Karpas-422 (cell line): ENCODE measurements around the gene RPS21. TPM values are rescaled to one million over a fixed set of nuclear protein-coding genes. Genes with fewer than 3 reads are reported as not detected.

Experiments
- DNase-seq: peaks from one replicate; pipeline ENCODE4 v3.0.0-alpha.2; 2015
- H2AFZ ChIP-seq: fragments of 200-600 bp; sonication (generic); 2 replicates; pipeline ENCODE4 v1.6.1; 2014; ENCODE audit warnings: antibody characterized with exemption, low read length, mixed read lengths
- H3K27ac ChIP-seq: fragments of 200-600 bp; sonication (generic); 2 replicates; pipeline ENCODE4 v1.5.1; 2014; ENCODE audit warnings: mild to moderate bottlenecking, low read length, moderate library complexity
- H3K27me3 ChIP-seq: fragments of 200-600 bp; sonication (generic); 2 replicates; pipeline ENCODE4 v1.6.1; 2014; ENCODE audit warnings: low read length, mixed read lengths
- H3K36me3 ChIP-seq: fragments of 200-600 bp; sonication (generic); 2 replicates; pipeline ENCODE4 v1.6.1; 2014; ENCODE audit warnings: low read length, mixed read lengths; ENCODE audit not compliant: insufficient read depth
- H3K4me1 ChIP-seq: fragments of 200-600 bp; sonication (generic); 2 replicates; pipeline ENCODE4 v1.6.1; 2014; ENCODE audit warnings: mild to moderate bottlenecking, low read length, mixed read lengths
- H3K4me2 ChIP-seq: fragments of 200-600 bp; sonication (generic); 2 replicates; pipeline ENCODE4 v1.6.1; 2014; ENCODE audit warnings: low read length, low read depth, mild to moderate bottlenecking; ENCODE audit not compliant: poor library complexity, severe bottlenecking
- H3K4me3 ChIP-seq: fragments of 200-600 bp; sonication (generic); 2 replicates; pipeline ENCODE4 v1.5.1; 2014; ENCODE audit warnings: mild to moderate bottlenecking, antibody characterized with exemption, low read length, mixed read lengths
- H3K79me2 ChIP-seq: fragments of 200-600 bp; sonication (generic); 2 replicates; pipeline ENCODE4 v1.6.1; 2014; ENCODE audit warnings: mild to moderate bottlenecking, low read length, mixed read lengths
- H3K9ac ChIP-seq: fragments of 200-600 bp; sonication (generic); 2 replicates; pipeline ENCODE4 v1.6.0; 2014; ENCODE audit warnings: low read length
- H3K9me2 ChIP-seq: fragments of 200-600 bp; sonication (generic), shearing (Covaris generic); replicated peaks from 2 replicates; pipeline ENCODE4 v1.6.0; 2014; ENCODE audit warnings: mild to moderate bottlenecking, low read length, moderate library complexity; ENCODE audit not compliant: insufficient read depth
- H3K9me3 ChIP-seq: fragments of 300-700, 200-600 bp; sonication (generic); 2 replicates; pipeline ENCODE4 v1.6.1; 2014; ENCODE audit warnings: low read length, mixed read lengths
- H4K20me1 ChIP-seq: fragments of 200-600 bp; sonication (generic); 2 replicates; pipeline ENCODE4 v1.6.1; 2014; ENCODE audit warnings: mild to moderate bottlenecking, antibody characterized with exemption, low read length, low read depth; ENCODE audit not compliant: insufficient read depth
- total RNA-seq: library from RNA; depleted of rRNA; stranded (reverse); fragments of >200 nt; shearing (Covaris generic); gene quantifications from 2 replicates; pipeline ENCODE4 v1.2.3, GENCODE V29; 2014; ENCODE audit warnings: low replicate concordance

Gene RPS21
- total RNA-seq, 1 experiment from 2014 or later, result 2,619 TPM

DNA sequence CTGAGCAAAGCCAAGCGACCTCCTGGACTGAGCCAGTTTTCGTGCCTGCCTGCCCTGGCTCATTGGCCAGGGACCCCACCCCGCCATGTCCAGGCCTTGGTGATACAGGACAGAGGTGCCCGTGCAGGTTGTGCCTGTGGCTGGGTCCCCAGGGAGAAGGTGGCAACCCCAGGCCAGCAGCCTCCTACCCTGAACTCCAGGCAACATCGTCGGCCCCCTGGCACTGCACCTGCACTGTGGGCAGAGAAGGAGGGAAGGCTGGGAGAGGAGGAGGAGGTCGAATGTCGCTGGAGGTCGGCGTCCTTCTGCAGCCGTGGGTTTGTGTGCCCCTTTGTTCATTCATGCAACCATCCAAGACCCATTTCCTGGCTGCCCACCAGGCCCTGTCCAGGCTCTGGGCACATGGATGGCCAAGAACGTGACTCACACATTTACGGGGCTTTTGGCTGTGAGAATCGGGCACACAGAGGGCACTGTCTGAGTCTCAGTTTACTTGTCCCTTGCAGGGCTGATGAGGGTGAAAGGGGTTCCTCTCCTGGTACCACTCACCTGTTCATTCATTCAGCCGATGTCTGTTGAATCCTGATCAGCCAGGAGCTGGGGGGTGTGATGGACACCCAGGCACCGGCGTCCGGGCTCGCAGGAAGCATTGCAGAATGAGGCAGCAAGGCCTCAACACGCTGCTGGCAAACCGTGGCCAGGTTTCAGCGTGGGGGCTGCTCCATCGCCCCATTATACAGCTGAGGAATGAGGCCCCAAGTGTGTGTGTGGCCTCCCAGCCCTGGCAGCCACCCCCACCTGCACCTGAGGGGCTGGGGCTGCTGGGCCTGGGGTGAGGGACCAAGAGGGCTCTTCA lies 42.8 kb downstream of the RPS21 start:
- H3K4me2 ChIP-seq, result no peak overlapping the region

DNA sequence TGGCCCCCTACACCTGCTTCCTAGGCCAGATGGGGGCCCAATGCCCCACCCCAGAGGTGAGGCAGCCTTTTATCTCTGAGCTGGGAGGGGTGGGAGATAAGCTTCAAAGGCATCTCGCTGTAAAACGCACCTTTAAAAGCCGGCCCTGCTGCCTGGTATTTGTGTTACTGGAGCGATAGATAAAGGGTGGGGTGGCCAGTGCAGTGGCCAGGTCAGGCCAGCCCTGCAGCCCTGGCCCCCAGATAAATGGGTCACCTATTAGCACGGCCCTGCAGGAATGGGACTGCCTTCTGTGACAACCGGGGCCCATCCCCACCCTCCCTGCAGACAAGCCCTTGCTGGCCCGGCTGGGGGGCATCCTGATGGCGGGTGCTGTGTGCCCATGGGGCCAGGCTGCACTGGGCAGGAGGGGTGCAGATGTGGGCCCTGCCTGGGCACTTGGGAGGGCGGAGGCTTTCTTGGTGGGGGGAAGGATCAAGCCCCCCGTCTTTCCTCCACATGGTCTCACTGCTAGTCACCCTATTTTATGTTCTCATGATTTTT lies 43.5 kb downstream of the RPS21 start:
- Histone ChIP-seq H4K20me1 (no peaks in the 10 kb centered on the region), H3K4me1 (no peaks in the 10 kb centered on the region), H3K9me2 (no peaks in the 10 kb centered on the region), H3K27ac (no peak overlapping the region), H3K27me3 (no peaks in the 10 kb centered on the region), H3K4me3 (no peak overlapping the region), H3K36me3 (no peaks in the 10 kb centered on the region), H3K9me3 (no peaks in the 10 kb centered on the region), H3K9ac (no peak overlapping the region), H3K4me2 (no peak overlapping the region), H3K79me2 (no peaks in the 10 kb centered on the region), H2AFZ (no peak overlapping the region)
- no peak for DNase-seq

More for the DNA sequence above, 42.8 kb downstream of the RPS21 start:
- H3K9me2 ChIP-seq, result no peaks in the 10 kb centered on the region
- no peak overlapping the region for H3K27ac ChIP-seq
- H3K27me3 ChIP-seq, result no peaks in the 10 kb centered on the region
- DNase-seq, result no peak
- no peaks in the 10 kb centered on the region for H3K79me2 ChIP-seq
- H3K4me1 ChIP-seq, result no peaks in the 10 kb centered on the region
- no peak overlapping the region for H3K9ac ChIP-seq
- no peak overlapping the region for H3K4me3 ChIP-seq
- H3K36me3 ChIP-seq, result no peaks in the 10 kb centered on the region
- H4K20me1 ChIP-seq, result no peaks in the 10 kb centered on the region
- H2AFZ ChIP-seq, result no peak overlapping the region
- no peaks in the 10 kb centered on the region for H3K9me3 ChIP-seq

DNA sequence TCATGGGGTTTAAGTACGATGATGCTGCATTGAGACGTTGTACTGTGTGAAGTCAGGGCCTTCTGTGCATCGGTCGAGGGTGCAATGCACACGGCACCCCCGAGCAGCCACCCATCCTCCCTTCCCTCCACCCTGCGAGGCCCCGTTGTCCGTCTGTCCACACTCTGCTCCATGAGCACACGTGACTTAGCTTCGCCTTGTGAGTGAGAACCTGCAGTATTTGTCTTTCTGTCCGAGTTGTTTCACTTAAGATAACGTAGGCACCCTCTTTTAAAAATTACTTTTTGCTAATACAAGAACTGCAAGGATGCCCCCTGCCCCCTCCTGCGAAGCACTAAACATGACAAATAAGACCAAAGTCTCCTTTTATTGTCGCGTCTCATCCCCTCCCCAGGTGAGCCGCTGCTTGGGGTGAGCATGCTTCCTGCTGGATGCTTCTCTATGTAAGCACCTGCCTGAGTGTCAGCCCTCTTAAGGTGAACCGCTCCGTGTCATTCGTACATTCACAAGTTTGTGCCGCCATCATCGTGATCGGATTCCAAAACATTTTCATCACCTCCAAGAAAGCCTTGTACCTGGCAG lies 44.1 kb downstream of the RPS21 start:
- Histone ChIP-seq H3K4me1 (no peaks in the 10 kb centered on the region), H3K4me2 (no peak overlapping the region), H3K27ac (no peak overlapping the region), H3K9me3 (no peaks in the 10 kb centered on the region), H3K9ac (no peak overlapping the region), H4K20me1 (no peaks in the 10 kb centered on the region), H3K27me3 (no peaks in the 10 kb centered on the region), H3K79me2 (no peaks in the 10 kb centered on the region), H3K36me3 (no peaks in the 10 kb centered on the region), H2AFZ (no peak overlapping the region), H3K9me2 (no peaks in the 10 kb centered on the region), H3K4me3 (no peak overlapping the region)
- no peak for DNase-seq

DNA sequence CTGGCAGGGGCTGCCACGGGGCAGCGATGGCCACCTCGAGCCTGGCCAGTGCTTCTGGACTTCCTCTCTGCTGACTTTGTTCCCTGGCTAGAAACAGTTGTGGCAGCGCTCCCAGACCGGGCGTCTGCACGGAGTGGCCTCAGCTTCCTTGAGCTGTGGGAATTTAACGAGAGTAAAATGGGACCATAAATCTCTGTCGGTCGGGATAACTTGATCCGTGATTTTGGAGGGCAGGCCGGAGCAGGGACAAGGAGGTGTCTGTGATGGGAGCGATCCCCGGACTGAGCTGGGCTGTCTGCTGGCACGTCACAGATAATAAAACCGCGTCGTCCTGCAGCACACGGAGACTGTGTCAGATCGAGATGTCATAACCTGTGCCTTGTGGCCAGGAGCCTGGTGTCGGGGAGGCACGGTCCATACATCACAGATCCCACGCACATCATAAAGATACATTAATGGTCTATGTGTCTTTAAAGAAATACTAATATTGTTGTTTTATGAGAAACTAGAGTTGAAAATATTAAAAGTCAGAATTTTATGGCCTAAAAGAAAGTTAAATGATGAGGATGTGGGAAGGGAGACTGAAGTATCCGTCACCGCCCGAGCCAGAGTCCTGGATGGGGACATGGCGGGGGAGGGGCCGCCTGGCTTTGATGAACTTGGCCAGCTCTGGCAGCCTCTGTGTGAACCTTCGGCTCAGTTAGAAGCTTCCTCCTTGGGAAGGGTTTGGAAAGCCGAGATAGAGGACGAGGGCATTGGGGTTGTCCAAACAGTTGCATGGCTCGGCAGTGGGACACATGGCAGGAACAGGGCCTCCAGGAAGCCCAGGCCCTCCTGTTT lies 47.0 kb downstream of the RPS21 start:
- Histone ChIP-seq H3K79me2 (no peaks in the 10 kb centered on the region), H3K9me3 (no peaks in the 10 kb centered on the region), H3K4me2 (no peak overlapping the region), H3K4me1 (no peaks in the 10 kb centered on the region), H3K36me3 (no peaks in the 10 kb centered on the region), H3K27me3 (no peaks in the 10 kb centered on the region), H3K27ac (no peak overlapping the region), H3K4me3 (no peak overlapping the region), H3K9me2 (no peaks in the 10 kb centered on the region), H3K9ac (no peak overlapping the region), H2AFZ (no peak overlapping the region), H4K20me1 (no peaks in the 10 kb centered on the region)
- no peak for DNase-seq

DNA sequence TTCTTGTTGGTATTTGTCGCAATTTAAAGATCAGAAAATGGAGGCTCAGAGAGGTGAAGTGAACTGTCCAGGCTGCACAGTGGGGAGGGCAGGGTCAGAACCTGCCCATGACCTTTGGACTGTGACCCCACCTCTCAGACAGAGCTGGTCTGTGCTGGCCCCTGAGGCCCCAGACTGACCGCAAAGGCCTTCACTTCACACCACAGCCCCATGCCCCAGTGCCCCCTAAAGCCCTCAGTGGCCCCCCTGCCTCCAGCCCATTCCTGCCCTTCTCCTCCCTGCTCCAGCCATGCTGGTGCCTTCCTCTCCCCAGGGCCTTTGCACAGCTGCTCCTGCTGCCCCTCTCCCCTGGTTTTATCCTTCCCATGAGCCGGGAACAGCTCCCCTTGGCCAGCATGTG lies 49.8 kb downstream of the RPS21 start:
- H3K79me2 ChIP-seq, result no peaks in the 10 kb centered on the region
- H3K4me1 ChIP-seq, result no peaks in the 10 kb centered on the region
- no peak overlapping the region for H3K4me3 ChIP-seq
- no peak overlapping the region for H3K27ac ChIP-seq
- no peak overlapping the region for H3K4me2 ChIP-seq
- no peaks in the 10 kb centered on the region for H3K27me3 ChIP-seq
- H3K9me2 ChIP-seq, result no peaks in the 10 kb centered on the region
- H3K36me3 ChIP-seq, result no peaks in the 10 kb centered on the region
- H4K20me1 ChIP-seq, result no peaks in the 10 kb centered on the region
- H3K9me3 ChIP-seq, result no peaks in the 10 kb centered on the region
- no peak for DNase-seq
- H3K9ac ChIP-seq, result no peak overlapping the region
- H2AFZ ChIP-seq, result no peak overlapping the region

DNA sequence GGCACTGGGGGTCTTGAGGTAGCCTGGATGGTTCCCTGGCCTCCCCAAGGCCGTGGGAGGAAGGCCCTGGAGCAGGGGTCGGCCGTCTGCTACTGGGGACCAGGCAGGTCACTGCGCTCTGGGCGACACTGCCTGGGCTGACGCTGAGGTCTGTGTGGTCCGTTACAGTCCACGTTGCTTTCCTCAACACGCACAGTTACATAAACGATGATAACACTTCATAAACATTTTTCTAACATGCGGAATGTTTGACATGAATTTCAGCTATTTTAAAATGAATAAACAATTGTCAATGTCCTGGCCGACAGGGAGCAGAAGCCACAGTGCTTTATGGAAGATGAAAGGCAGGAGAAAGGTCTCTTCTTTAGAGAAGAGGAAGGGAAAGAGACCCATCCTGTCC lies 50.6 kb downstream of the RPS21 start:
- H3K4me1 ChIP-seq, result no peaks in the 10 kb centered on the region
- no peaks in the 10 kb centered on the region for H3K9me3 ChIP-seq
- H4K20me1 ChIP-seq, result no peaks in the 10 kb centered on the region
- no peak overlapping the region for H3K4me2 ChIP-seq
- no peak overlapping the region for H3K9ac ChIP-seq
- DNase-seq, result no peak
- no peak overlapping the region for H3K4me3 ChIP-seq
- H3K27me3 ChIP-seq, result no peaks in the 10 kb centered on the region
- no peaks in the 10 kb centered on the region for H3K36me3 ChIP-seq
- no peaks in the 10 kb centered on the region for H3K79me2 ChIP-seq
- H3K27ac ChIP-seq, result no peak overlapping the region
- H2AFZ ChIP-seq, result no peak overlapping the region
- H3K9me2 ChIP-seq, result no peaks in the 10 kb centered on the region

DNA sequence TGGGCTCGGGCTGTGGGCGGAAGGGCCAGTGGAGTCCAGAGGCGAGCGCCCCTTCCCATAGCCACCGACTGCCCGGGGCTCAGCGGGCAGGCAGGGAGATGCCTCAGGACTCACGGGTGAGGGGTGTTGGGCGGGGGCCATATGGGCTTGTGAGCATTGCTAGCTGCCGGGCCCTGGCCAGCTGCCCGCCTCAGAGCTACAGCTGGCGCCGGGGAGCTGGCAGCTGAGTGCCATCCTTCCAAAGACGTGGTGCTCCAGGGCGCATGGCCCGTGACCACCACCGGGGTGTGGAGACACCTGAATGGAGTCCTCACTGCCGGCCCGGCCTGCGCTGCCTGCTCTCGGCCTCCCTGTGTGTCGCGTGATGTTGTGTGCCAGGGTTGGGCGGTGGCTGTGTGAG lies 51.0 kb downstream of the RPS21 start:
- Histone ChIP-seq H3K9ac (no peak overlapping the region), H3K4me2 (no peak overlapping the region), H3K4me3 (no peak overlapping the region), H3K27me3 (no peaks in the 10 kb centered on the region), H3K9me3 (no peaks in the 10 kb centered on the region), H3K4me1 (no peaks in the 10 kb centered on the region), H3K79me2 (no peaks in the 10 kb centered on the region), H3K27ac (no peak overlapping the region), H4K20me1 (no peaks in the 10 kb centered on the region), H2AFZ (no peak overlapping the region), H3K9me2 (no peaks in the 10 kb centered on the region), H3K36me3 (no peaks in the 10 kb centered on the region)
- DNase-seq, result no peak
